ENCODE measurements around the gene TMEM244. TPM values are rescaled to one million over a fixed set of nuclear protein-coding genes. Genes with fewer than 3 reads are reported as not detected.

TMEM244 gene
- total RNA-seq, 1 donor from 2014 or later: not detected

DNA sequence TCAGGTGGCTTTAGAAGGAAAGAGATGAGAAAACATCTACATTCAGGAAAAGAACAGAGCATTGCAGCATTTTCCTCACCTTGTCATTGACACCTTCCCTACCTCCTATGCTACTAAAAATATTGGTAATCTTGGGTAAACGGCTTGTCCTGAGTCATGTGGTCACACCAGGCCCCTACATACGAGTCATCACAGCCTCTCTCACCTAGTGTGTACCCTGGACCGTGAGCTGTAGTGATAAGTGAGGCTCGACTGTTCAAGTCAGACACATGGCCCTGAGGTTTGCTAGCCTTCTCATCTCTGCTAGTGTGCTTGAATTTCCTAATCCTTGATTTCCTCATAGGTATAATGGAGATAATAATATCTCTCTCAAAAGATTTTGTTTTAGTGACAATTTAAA is 29.6 kb upstream of the TMEM244 start:
- no peak overlapping the region for H3K27ac Mint-ChIP-seq (ENCODE audit: unreplicated experiment)
- H3K4me1 Mint-ChIP-seq (ENCODE audit: unreplicated experiment): no peaks in the 10 kb centered on the region
- DNase-seq (ENCODE audit: low spot score): no peak
- H3K9me3 Mint-ChIP-seq (ENCODE audit: unreplicated experiment): no peaks in the 10 kb centered on the region
- TF ChIP-seq, protein P1, sequence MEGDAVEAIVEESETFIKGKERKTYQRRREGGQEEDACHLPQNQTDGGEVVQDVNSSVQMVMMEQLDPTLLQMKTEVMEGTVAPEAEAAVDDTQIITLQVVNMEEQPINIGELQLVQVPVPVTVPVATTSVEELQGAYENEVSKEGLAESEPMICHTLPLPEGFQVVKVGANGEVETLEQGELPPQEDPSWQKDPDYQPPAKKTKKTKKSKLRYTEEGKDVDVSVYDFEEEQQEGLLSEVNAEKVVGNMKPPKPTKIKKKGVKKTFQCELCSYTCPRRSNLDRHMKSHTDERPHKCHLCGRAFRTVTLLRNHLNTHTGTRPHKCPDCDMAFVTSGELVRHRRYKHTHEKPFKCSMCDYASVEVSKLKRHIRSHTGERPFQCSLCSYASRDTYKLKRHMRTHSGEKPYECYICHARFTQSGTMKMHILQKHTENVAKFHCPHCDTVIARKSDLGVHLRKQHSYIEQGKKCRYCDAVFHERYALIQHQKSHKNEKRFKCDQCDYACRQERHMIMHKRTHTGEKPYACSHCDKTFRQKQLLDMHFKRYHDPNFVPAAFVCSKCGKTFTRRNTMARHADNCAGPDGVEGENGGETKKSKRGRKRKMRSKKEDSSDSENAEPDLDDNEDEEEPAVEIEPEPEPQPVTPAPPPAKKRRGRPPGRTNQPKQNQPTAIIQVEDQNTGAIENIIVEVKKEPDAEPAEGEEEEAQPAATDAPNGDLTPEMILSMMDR (IDR thresholded peaks at IDR 0.05; ENCODE audit: unreplicated experiment): no peak
- no peak overlapping the region for H3K4me3 Mint-ChIP-seq (ENCODE audit: unreplicated experiment)
- no peaks in the 10 kb centered on the region for H3K36me3 Mint-ChIP-seq (ENCODE audit: low read depth, unreplicated experiment)
- no peaks in the 10 kb centered on the region for H3K27me3 Mint-ChIP-seq (ENCODE audit: unreplicated experiment)

DNA sequence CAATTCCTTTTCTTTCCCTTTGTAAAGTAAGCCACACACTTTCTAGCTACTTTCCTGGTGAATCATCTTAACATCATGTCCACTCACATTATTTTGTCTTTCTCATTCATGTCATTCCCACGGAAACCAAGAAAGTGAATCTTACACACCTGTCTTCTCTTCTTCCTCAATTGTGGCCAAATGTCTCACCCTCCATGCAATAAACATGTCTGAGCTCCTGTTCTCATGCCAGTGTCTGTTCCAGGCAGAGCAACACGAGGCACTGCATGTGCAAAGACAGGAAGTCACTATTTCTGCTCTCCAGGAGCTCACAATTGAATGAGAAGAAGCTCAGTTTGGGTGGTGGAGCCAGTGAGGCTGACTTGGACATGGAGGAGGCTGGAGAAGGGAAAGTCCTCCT is 29.0 kb upstream of the TMEM244 start:
- TF ChIP-seq, protein P1 (IDR thresholded peaks at IDR 0.05; ENCODE audit: unreplicated experiment): no peak
- Mint-ChIP-seq H3K9me3 (ENCODE audit: unreplicated experiment) (no peaks in the 10 kb centered on the region), H3K27me3 (ENCODE audit: unreplicated experiment) (peaks cover 1% of the 10 kb centered on the region), H3K4me3 (ENCODE audit: unreplicated experiment) (no peak overlapping the region), H3K36me3 (ENCODE audit: low read depth, unreplicated experiment) (no peaks in the 10 kb centered on the region), H3K27ac (ENCODE audit: unreplicated experiment) (no peak overlapping the region), H3K4me1 (ENCODE audit: unreplicated experiment) (no peaks in the 10 kb centered on the region)
- DNase-seq (ENCODE audit: low spot score): no peak

DNA sequence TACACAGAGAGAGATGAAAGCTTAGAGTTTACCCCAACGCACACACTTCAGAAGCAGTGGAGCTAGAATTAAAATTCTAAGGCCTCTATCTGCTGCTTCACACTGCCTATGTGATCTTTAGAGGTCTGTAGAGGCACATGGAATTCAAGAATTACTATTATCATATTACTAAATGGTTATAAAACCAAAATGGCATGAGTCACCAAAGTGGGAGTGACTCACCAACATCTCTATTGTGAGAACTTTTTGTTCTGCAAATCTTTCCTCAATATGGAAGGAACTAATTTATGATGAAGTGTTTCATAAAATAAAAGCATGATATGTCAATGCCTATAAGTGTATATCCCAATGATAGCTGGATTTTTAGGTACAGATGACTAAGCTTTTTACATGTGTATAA is 28.5 kb upstream of the TMEM244 start:
- no peak for DNase-seq (ENCODE audit: low spot score)
- TF ChIP-seq, protein P1 (IDR thresholded peaks at IDR 0.05; ENCODE audit: unreplicated experiment): no peak
- no peaks in the 10 kb centered on the region for H3K9me3 Mint-ChIP-seq (ENCODE audit: unreplicated experiment)
- no peak overlapping the region for H3K27ac Mint-ChIP-seq (ENCODE audit: unreplicated experiment)
- H3K4me1 Mint-ChIP-seq (ENCODE audit: unreplicated experiment): no peaks in the 10 kb centered on the region
- H3K27me3 Mint-ChIP-seq (ENCODE audit: unreplicated experiment): peaks cover 1% of the 10 kb centered on the region
- H3K36me3 Mint-ChIP-seq (ENCODE audit: low read depth, unreplicated experiment): no peaks in the 10 kb centered on the region
- no peak overlapping the region for H3K4me3 Mint-ChIP-seq (ENCODE audit: unreplicated experiment)

DNA sequence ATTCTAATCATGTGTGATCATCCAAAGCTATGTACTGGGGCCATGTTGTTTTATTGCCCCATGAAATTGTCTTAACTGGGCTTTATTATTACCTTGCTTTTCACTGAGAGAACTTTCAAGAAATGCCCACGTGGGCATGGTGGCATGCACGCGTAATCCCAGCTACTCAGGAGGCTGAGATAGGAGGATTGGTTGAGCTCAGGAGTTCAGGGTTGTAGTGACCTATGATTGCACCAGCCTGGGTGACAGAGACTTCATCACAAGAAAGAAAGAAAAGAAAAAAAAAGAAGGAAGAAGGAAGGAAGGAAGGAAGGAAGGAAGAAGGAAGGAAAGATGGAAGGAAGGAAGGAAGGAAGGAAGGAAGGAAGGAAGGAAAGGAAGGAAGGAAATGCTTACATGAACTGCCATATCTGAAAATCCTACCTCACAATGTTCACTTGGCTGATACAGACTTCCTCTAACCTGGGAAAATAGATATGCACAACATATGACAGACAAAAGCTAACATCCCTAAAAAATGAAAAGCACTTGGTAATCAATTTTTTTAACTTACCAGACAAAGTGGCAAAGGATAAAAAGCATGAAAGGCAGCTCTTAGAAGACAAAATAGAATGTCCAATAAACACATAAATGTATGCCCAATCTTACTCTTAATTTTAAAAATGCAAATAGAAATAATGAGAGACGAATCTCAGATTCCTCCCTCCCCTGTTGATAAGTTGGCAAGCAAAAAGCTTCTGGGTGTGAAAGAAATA is 25.5 kb upstream of the TMEM244 start:
- no peaks in the 10 kb centered on the region for H3K36me3 Mint-ChIP-seq (ENCODE audit: low read depth, unreplicated experiment)
- no peaks in the 10 kb centered on the region for H3K4me1 Mint-ChIP-seq (ENCODE audit: unreplicated experiment)
- no peak overlapping the region for H3K4me3 Mint-ChIP-seq (ENCODE audit: unreplicated experiment)
- H3K27me3 Mint-ChIP-seq (ENCODE audit: unreplicated experiment): peaks cover 7% of the 10 kb centered on the region
- no peaks in the 10 kb centered on the region for H3K9me3 Mint-ChIP-seq (ENCODE audit: unreplicated experiment)
- TF ChIP-seq, protein P1 (IDR thresholded peaks at IDR 0.05; ENCODE audit: unreplicated experiment): no peak
- no peak for DNase-seq (ENCODE audit: low spot score)
- no peak overlapping the region for H3K27ac Mint-ChIP-seq (ENCODE audit: unreplicated experiment)

DNA sequence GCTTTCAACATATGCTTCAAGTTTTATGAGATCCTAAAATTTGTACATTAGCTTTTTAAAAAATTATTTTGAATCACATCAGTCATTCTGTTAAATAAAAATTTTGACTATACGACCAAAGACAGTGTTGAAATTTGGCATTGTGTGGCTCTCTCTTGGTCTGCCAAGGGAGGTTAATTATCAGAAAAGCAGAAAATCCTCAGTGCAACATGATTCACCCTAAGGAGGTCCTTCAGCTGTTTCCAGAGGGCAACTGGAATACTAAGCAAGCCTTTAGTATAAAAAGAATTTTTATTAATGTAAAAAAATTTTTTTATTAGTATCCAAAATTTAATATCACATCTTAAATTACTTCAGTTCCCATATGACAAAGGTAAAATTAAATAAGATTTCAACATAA is 23.1 kb upstream of the TMEM244 start:
- Mint-ChIP-seq H3K9me3 (ENCODE audit: unreplicated experiment) (peaks cover 5% of the 10 kb centered on the region), H3K4me3 (ENCODE audit: unreplicated experiment) (no peak overlapping the region), H3K27ac (ENCODE audit: unreplicated experiment) (no peak overlapping the region), H3K27me3 (ENCODE audit: unreplicated experiment) (peaks cover 7% of the 10 kb centered on the region), H3K36me3 (ENCODE audit: low read depth, unreplicated experiment) (no peaks in the 10 kb centered on the region), H3K4me1 (ENCODE audit: unreplicated experiment) (no peaks in the 10 kb centered on the region)
- TF ChIP-seq, protein P1 (IDR thresholded peaks at IDR 0.05; ENCODE audit: unreplicated experiment): no peak
- DNase-seq (ENCODE audit: low spot score): no peak
